H9 (cell line): ENCODE measurements around the gene AQP9. TPM values are rescaled to one million over a fixed set of nuclear protein-coding genes. Genes with fewer than 3 reads are reported as not detected.

ENCODE experiments used
- DNase-seq: peaks from one replicate; pipeline ENCODE4 v3.0.0-alpha.2; 2017
- H2AFZ ChIP-seq: one replicate; pipeline ENCODE4 v1.6.1; 2013; ENCODE audit warnings: mild to moderate bottlenecking, low read length, control low read depth, moderate library complexity
- H2AK5ac ChIP-seq: 2 replicates; pipeline ENCODE4 v1.6.1; 2013; ENCODE audit warnings: low read length, control low read depth, mixed read lengths; ENCODE audit not compliant: insufficient read length
- H2BK120ac ChIP-seq: one replicate; pipeline ENCODE4 v1.6.1; 2013; ENCODE audit warnings: low read depth, mild to moderate bottlenecking, low read length, control low read depth, inconsistent platforms; ENCODE audit not compliant: poor library complexity, severe bottlenecking
- H2BK12ac ChIP-seq: 2 replicates; pipeline ENCODE4 v1.6.1; 2013; ENCODE audit warnings: low read length, control low read depth, mixed read lengths, low read depth; ENCODE audit not compliant: insufficient read length
- H2BK15ac ChIP-seq: 2 replicates; pipeline ENCODE4 v1.6.1; 2013; ENCODE audit warnings: low read depth, low read length, control low read depth
- H2BK20ac ChIP-seq: one replicate; pipeline ENCODE4 v1.6.1; 2013; ENCODE audit warnings: low read depth, mild to moderate bottlenecking, low read length, control low read depth, inconsistent platforms; ENCODE audit not compliant: poor library complexity, severe bottlenecking
- H2BK5ac ChIP-seq: 2 replicates; pipeline ENCODE4 v1.6.1; 2013; ENCODE audit warnings: low read length, control low read depth, mixed read lengths; ENCODE audit not compliant: insufficient read length
- H3K14ac ChIP-seq: 2 replicates; pipeline ENCODE4 v1.6.1; 2013; ENCODE audit warnings: low read length, control low read depth; ENCODE audit not compliant: insufficient read depth
- H3K18ac ChIP-seq: 2 replicates; pipeline ENCODE4 v1.6.1; 2013; ENCODE audit warnings: low read depth, mild to moderate bottlenecking, mixed read lengths, low read length, control low read depth; ENCODE audit not compliant: insufficient read length
- H3K23ac ChIP-seq: 2 replicates; pipeline ENCODE4 v1.6.1; 2013; ENCODE audit warnings: low read length, control low read depth, mixed read lengths, low read depth; ENCODE audit not compliant: insufficient read length
- H3K23me2 ChIP-seq: 2 replicates; pipeline ENCODE4 v1.6.1; 2013; ENCODE audit warnings: low read depth, mild to moderate bottlenecking, mixed read lengths, low read length, control low read depth; ENCODE audit not compliant: insufficient read length, poor library complexity, severe bottlenecking
- H3K27ac ChIP-seq: 2 replicates; pipeline ENCODE4 v1.5.1; 2013; ENCODE audit warnings: low read length, control low read depth, mixed read lengths, low read depth; ENCODE audit not compliant: insufficient read length
- H3K27me3 ChIP-seq: 2 replicates; pipeline ENCODE4 v1.6.1; 2013; ENCODE audit warnings: low read length, control low read depth, inconsistent platforms; ENCODE audit not compliant: insufficient read depth
- H3K4ac ChIP-seq: 2 replicates; pipeline ENCODE4 v1.6.1; 2013; ENCODE audit warnings: low read depth, mild to moderate bottlenecking, control low read depth, inconsistent platforms, low read length, moderate library complexity
- H3K4me1 ChIP-seq: 2 replicates; pipeline ENCODE4 v1.6.1; 2013; ENCODE audit warnings: low read length, control low read depth, inconsistent platforms; ENCODE audit not compliant: insufficient read depth
- H3K4me2 ChIP-seq: 2 replicates; pipeline ENCODE4 v1.6.1; 2013; ENCODE audit warnings: low read length, control low read depth, mixed read lengths; ENCODE audit not compliant: insufficient read length, insufficient read depth
- H3K56ac ChIP-seq: 2 replicates; pipeline ENCODE4 v1.6.1; 2013; ENCODE audit warnings: low read depth, mild to moderate bottlenecking, mixed read lengths, low read length, control low read depth; ENCODE audit not compliant: insufficient read length
- H3K79me1 ChIP-seq: 2 replicates; pipeline ENCODE4 v1.6.1; 2013; ENCODE audit warnings: low read depth, mild to moderate bottlenecking, moderate library complexity, low read length, control low read depth, inconsistent platforms; ENCODE audit not compliant: insufficient read depth, poor library complexity, severe bottlenecking
- H3K79me2 ChIP-seq: 2 replicates; pipeline ENCODE4 v1.6.1; 2013; ENCODE audit warnings: low read length, control low read depth, inconsistent platforms; ENCODE audit not compliant: insufficient read depth
- H3K9ac ChIP-seq: 2 replicates; pipeline ENCODE4 v1.6.1; 2013; ENCODE audit warnings: low read length, control low read depth, mixed read lengths; ENCODE audit not compliant: insufficient read length; ENCODE audit errors: extremely low read depth
- H3K9me3 ChIP-seq: one replicate; pipeline ENCODE4 v1.6.1; 2013; ENCODE audit warnings: low read depth, low read length, inconsistent platforms; ENCODE audit not compliant: control insufficient read depth
- H3T11ph ChIP-seq: one replicate; pipeline ENCODE4 v1.6.1; 2013; ENCODE audit warnings: mild to moderate bottlenecking, low read length, control low read depth, inconsistent platforms
- H4K20me1 ChIP-seq: one replicate; pipeline ENCODE4 v1.6.1; 2013; ENCODE audit not compliant: control insufficient read depth, insufficient read length, insufficient read depth
- H4K5ac ChIP-seq: 2 replicates; pipeline ENCODE4 v1.6.1; 2013; ENCODE audit warnings: low read depth, mild to moderate bottlenecking, mixed read lengths, low read length, control low read depth; ENCODE audit not compliant: insufficient read length
- H4K8ac ChIP-seq: replicated peaks from 2 replicates; pipeline ENCODE4 v1.6.1; 2013; ENCODE audit warnings: low read length, control low read depth, mixed read lengths, low read depth; ENCODE audit not compliant: insufficient read length
- H4K91ac ChIP-seq: 2 replicates; pipeline ENCODE4 v1.6.1; 2013; ENCODE audit warnings: low read depth, mild to moderate bottlenecking, moderate library complexity, mixed read lengths, low read length, control low read depth; ENCODE audit not compliant: insufficient read length
- H3K27ac Mint-ChIP-seq, 3 experiments: 2 replicates in 2 of 3; 3 replicates in 1 of 3; pipeline ENCODE4 v1.8.0; 2020 to 2021; ENCODE audit warnings: mixed read lengths in 3 of 3, mild to moderate bottlenecking in 1 of 3, moderate library complexity in 1 of 3
- H3K27me3 Mint-ChIP-seq: 2 replicates; pipeline ENCODE4 v1.8.0; 2021; ENCODE audit warnings: low read depth, mild to moderate bottlenecking, moderate library complexity, mixed read lengths
- H3K36me3 Mint-ChIP-seq, 3 experiments: 2 replicates in 2 of 3; 3 replicates in 1 of 3; pipeline ENCODE4 v1.8.0; 2020 to 2021; ENCODE audit warnings: low read depth in 3 of 3, mixed read lengths in 3 of 3; ENCODE audit not compliant: insufficient read depth in 1 of 3
- H3K4me1 Mint-ChIP-seq, 2 experiments: 2 replicates each; pipeline ENCODE4 v1.8.0; 2020; ENCODE audit warnings: mixed read lengths in 2 of 2
- H3K4me3 Mint-ChIP-seq, 2 experiments: 2 replicates in 1 of 2; 3 replicates in 1 of 2; pipeline ENCODE4 v1.8.0; 2020 to 2021; ENCODE audit warnings: mild to moderate bottlenecking in 2 of 2, mixed read lengths in 2 of 2, moderate library complexity in 1 of 2
- H3K9me3 Mint-ChIP-seq, 2 experiments: 2 replicates in 1 of 2; 3 replicates in 1 of 2; pipeline ENCODE4 v1.8.0; 2020; ENCODE audit warnings: mild to moderate bottlenecking in 2 of 2, mixed read lengths in 2 of 2, moderate library complexity in 1 of 2
- CTCF ChIP-seq: fragments of 200-600 bp; sonication (generic); conservative IDR thresholded peaks from 3 replicates; pipeline ENCODE4 v1.8.0; 2021; ENCODE audit warnings: antibody characterized with exemption, mild to moderate bottlenecking
- WGBS: extraction: QIAGEN DNeasy Blood & Tissue Kit; methylation state at CpG from one replicate; pipeline ENCODE4 v1.1.7; 2013; ENCODE audit warnings: missing lambda C conversion rate, low lambda C conversion rate, mixed read lengths; ENCODE audit not compliant: insufficient read length; ENCODE audit errors: extremely low coverage; 5-methylcytosine and 5-hydroxymethylcytosine counted together
- total RNA-seq: library from RNA; stranded (reverse); gene quantifications from 2 replicates; pipeline ENCODE4 v1.2.1, GENCODE V29; 2021

The AQP9 gene
- total RNA-seq, 1 experiment from 2014 or later, result not detected

- DNase-seq, result no peak
- no peak overlapping the region for H3K4ac ChIP-seq
- no peak overlapping the region for H2BK5ac ChIP-seq
- H3K27ac ChIP-seq, result no peak overlapping the region
- no peaks in the 10 kb centered on the region for H3K9me3 ChIP-seq
- H2BK12ac ChIP-seq, result no peak overlapping the region
- Mint-ChIP-seq H3K27ac (no peak overlapping the region; a peak in 1 of 7 replicates), H3K4me1 (peaks cover 11% of the 10 kb centered on the region in 2 experiments), H3K27me3 (no peaks in the 10 kb centered on the region; the same call in none of the 2 replicates), H3K4me3 (no peak overlapping the region), H3K9me3 (peaks cover 0 to 2% of the 10 kb centered on the region in 2 experiments; a peak in 2 of 5 replicates), H3K36me3 (no peaks in the 10 kb centered on the region)
- H3K79me2 ChIP-seq, result no peaks in the 10 kb centered on the region
- H4K8ac ChIP-seq, result no peak overlapping the region
- no peak for TF ChIP-seq CTCF
- H4K5ac ChIP-seq, result no peak overlapping the region
- no peak overlapping the region for H2AK5ac ChIP-seq
- no peak overlapping the region for H2AFZ ChIP-seq
- no peak overlapping the region for H3K14ac ChIP-seq
- no peaks in the 10 kb centered on the region for H3K27me3 ChIP-seq
- no peak overlapping the region for H3K4me2 ChIP-seq
- H4K20me1 ChIP-seq, result no peaks in the 10 kb centered on the region
- no peak overlapping the region for H3K56ac ChIP-seq
- no peak overlapping the region for H3K9ac ChIP-seq
- WGBS, result no CpG with 5 or more reads among the region's 2 CpGs
- no peak overlapping the region for H2BK15ac ChIP-seq
- no peak overlapping the region for H3K23ac ChIP-seq
- H3K23me2 ChIP-seq, result no peaks in the 10 kb centered on the region
- H4K91ac ChIP-seq, result no peak overlapping the region
- no peak overlapping the region for H3K18ac ChIP-seq
- H2BK20ac ChIP-seq, result no peak overlapping the region
- H3K79me1 ChIP-seq, result no peaks in the 10 kb centered on the region
- no peaks in the 10 kb centered on the region for H3K4me1 ChIP-seq
- H3T11ph ChIP-seq, result no peak overlapping the region
- no peak overlapping the region for H2BK120ac ChIP-seq
Observed at GRCh38 chr15:58095415-58095814, 42.8 kb upstream of the AQP9 start.
